Measurements from ENCODE around the gene MAEA. TPM values are rescaled to one million over a fixed set of nuclear protein-coding genes. Genes with fewer than 3 reads are reported as not detected.

Gene MAEA
- total and polyA plus RNA-seq, 2 experiments from 2014 or later, result 66.6 to 73.2 TPM

DNA sequence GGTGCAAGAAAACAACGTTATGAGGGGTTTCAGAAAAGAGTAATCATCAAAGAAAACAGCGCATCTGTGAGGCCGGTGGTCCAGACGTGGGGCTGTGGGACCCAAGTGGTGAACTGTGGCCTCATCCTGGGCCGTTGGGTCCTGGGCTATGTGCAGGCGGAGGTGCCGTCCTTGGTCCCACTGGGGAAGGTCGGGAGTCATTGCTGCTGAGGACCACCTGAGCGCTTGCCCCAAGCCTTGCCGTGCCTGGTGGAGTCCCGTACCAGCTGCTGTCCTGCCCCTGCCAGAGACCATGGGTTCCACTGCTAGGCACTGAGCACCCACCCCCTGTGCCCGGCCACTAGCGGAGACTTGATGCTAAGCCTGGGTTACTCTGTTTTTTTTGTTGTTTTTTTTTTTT lies 31.8 kb downstream of the MAEA start:
- Histone ChIP-seq H3K4me3 (no peak overlapping the region), H3K36me3 (replicated peaks; ENCODE audit: insufficient read depth, low read depth) (no peaks in the 10 kb centered on the region), H3K9me2 (replicated peaks; ENCODE audit: insufficient read depth) (no peaks in the 10 kb centered on the region), H3K4me1 (ENCODE audit: insufficient read depth) (no peaks in the 10 kb centered on the region), H3K79me2 (no peaks in the 10 kb centered on the region), H3K27ac (no peak overlapping the region), H3K9me3 (ENCODE audit: low read depth) (no peaks in the 10 kb centered on the region), H3K27me3 (no peaks in the 10 kb centered on the region), H4K20me1 (ENCODE audit: insufficient read depth, poor library complexity, severe bottlenecking) (no peaks in the 10 kb centered on the region), H2AFZ (no peak overlapping the region), H3K4me2 (no peak overlapping the region)
- DNase-seq (ENCODE audit: low spot score), result no peak
- TF ChIP-seq, protein P1, sequence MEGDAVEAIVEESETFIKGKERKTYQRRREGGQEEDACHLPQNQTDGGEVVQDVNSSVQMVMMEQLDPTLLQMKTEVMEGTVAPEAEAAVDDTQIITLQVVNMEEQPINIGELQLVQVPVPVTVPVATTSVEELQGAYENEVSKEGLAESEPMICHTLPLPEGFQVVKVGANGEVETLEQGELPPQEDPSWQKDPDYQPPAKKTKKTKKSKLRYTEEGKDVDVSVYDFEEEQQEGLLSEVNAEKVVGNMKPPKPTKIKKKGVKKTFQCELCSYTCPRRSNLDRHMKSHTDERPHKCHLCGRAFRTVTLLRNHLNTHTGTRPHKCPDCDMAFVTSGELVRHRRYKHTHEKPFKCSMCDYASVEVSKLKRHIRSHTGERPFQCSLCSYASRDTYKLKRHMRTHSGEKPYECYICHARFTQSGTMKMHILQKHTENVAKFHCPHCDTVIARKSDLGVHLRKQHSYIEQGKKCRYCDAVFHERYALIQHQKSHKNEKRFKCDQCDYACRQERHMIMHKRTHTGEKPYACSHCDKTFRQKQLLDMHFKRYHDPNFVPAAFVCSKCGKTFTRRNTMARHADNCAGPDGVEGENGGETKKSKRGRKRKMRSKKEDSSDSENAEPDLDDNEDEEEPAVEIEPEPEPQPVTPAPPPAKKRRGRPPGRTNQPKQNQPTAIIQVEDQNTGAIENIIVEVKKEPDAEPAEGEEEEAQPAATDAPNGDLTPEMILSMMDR (IDR thresholded peaks at IDR 0.05; ENCODE audit: poor library complexity), result no peak
- TF ChIP-seq EZH2phosphoT487 (IDR thresholded peaks at IDR 0.05; ENCODE audit: low read depth, severe bottlenecking, unreplicated experiment), result no peak
- TF ChIP-seq EZH2 (IDR thresholded peaks at IDR 0.05; ENCODE audit: borderline replicate concordance), result no peak
- WGBS (ENCODE audit: low lambda C conversion rate, missing lambda C conversion rate), result 92% methylated on average over 13 of the region's 13 CpGs

DNA sequence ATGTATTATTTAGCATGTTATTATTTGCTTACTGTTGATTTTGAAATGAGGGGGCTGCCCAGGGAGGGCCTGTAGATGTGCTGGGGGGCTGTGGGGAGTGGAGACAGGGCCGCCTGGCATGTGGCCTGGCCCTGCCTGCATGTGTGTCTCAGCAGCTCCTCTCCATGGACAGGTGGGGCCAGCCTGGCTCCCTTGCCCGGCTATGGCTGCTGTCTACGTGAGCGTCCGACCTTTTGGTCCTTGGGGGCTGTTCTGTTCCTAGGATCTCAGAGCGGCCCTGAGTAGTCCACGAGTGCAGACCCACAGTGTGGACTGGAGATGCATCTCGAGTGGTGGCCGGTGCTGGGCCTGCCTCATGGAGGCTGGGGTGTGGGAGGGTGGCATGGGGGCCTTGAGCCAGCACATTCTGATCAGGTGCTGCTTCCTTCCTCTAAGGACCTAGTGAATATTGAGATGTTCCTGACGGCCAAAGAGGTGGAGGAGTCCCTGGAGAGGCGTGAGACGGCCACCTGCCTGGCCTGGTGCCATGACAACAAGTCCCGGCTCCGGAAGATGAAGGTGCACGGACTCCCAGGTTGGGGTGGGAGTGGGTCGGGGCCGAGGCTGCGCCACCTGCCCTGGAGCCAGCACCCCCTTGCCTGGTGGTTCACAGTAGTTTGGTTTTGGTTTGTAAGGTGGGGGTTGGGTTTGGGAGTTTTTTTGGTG lies 32.4 kb downstream of the MAEA start:
- Histone ChIP-seq H3K79me2 (no peaks in the 10 kb centered on the region), H3K9me3 (ENCODE audit: low read depth) (no peaks in the 10 kb centered on the region), H3K9me2 (replicated peaks; ENCODE audit: insufficient read depth) (no peaks in the 10 kb centered on the region), H3K4me3 (no peak overlapping the region), H3K4me2 (no peak overlapping the region), H3K27ac (no peak overlapping the region), H4K20me1 (ENCODE audit: insufficient read depth, poor library complexity, severe bottlenecking) (no peaks in the 10 kb centered on the region), H3K36me3 (replicated peaks; ENCODE audit: insufficient read depth, low read depth) (no peaks in the 10 kb centered on the region), H3K27me3 (no peaks in the 10 kb centered on the region), H2AFZ (no peak overlapping the region), H3K4me1 (ENCODE audit: insufficient read depth) (no peaks in the 10 kb centered on the region)
- no peak for DNase-seq (ENCODE audit: low spot score)
- WGBS (ENCODE audit: low lambda C conversion rate, missing lambda C conversion rate), result 96% methylated on average over 18 of the region's 18 CpGs
- TF ChIP-seq EZH2 (IDR thresholded peaks at IDR 0.05; ENCODE audit: borderline replicate concordance) (no peak), EZH2phosphoT487 (IDR thresholded peaks at IDR 0.05; ENCODE audit: low read depth, severe bottlenecking, unreplicated experiment) (no peak)
- TF ChIP-seq, protein P1 (IDR thresholded peaks at IDR 0.05; ENCODE audit: poor library complexity), result no peak

DNA sequence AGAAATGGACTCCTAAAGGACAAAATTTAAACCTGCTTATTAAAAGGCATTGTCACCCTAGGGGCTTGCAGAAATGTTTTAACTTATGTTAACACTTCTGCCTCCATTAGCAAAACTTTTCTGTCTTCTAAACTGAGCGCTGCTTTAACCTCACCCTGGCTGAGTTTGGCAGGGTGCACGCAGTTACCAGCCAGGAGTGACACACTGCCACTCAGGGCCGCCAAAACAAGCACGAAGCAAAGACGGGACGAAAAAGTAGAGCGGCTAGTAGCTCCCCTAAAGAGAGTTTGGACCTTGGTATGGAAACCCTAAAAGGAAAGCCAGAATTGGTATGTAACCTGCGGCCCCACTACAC lies 33.6 kb downstream of the MAEA start:
- Histone ChIP-seq H4K20me1 (ENCODE audit: insufficient read depth, poor library complexity, severe bottlenecking) (no peaks in the 10 kb centered on the region), H3K9me2 (replicated peaks; ENCODE audit: insufficient read depth) (no peaks in the 10 kb centered on the region), H3K27me3 (no peaks in the 10 kb centered on the region), H3K79me2 (no peaks in the 10 kb centered on the region), H3K4me1 (ENCODE audit: insufficient read depth) (no peaks in the 10 kb centered on the region), H3K27ac (no peak overlapping the region), H2AFZ (no peak overlapping the region), H3K4me2 (no peak overlapping the region), H3K36me3 (replicated peaks; ENCODE audit: insufficient read depth, low read depth) (no peaks in the 10 kb centered on the region), H3K9me3 (ENCODE audit: low read depth) (no peaks in the 10 kb centered on the region), H3K4me3 (no peak overlapping the region)
- TF ChIP-seq EZH2phosphoT487 (IDR thresholded peaks at IDR 0.05; ENCODE audit: low read depth, severe bottlenecking, unreplicated experiment), result no peak
- TF ChIP-seq, protein P1 (IDR thresholded peaks at IDR 0.05; ENCODE audit: poor library complexity), result no peak
- TF ChIP-seq EZH2 (IDR thresholded peaks at IDR 0.05; ENCODE audit: borderline replicate concordance), result no peak
- whole genome bisulfite sequencing (ENCODE audit: low lambda C conversion rate, missing lambda C conversion rate), result over 99% methylated on average over 8 of the region's 8 CpGs
- no peak for DNase-seq (ENCODE audit: low spot score)
